Skin of body (tissue), 2 donors: ENCODE measurements around the gene ZNF90. TPM values are rescaled to one million over a fixed set of nuclear protein-coding genes. Genes with fewer than 3 reads are reported as not detected.
"Not testable (repeated sequence)": the region's sequence is repeated elsewhere in the genome, so short reads cannot be mapped to it uniquely, and the experiment has no call there.

ENCODE experiments used
- DNase-seq: peaks from one replicate; lab custom pipeline; 2025; lab: John Stamatoyannopoulos, UW
- total RNA-seq: library from RNA; depleted of rRNA; stranded (reverse); fragments of >200 nt; gene quantifications from one replicate; pipeline ENCODE4 v1.2.3, GENCODE V29; 2014

The ZNF90 gene
- 7.5 TPM for total RNA-seq

DNA sequence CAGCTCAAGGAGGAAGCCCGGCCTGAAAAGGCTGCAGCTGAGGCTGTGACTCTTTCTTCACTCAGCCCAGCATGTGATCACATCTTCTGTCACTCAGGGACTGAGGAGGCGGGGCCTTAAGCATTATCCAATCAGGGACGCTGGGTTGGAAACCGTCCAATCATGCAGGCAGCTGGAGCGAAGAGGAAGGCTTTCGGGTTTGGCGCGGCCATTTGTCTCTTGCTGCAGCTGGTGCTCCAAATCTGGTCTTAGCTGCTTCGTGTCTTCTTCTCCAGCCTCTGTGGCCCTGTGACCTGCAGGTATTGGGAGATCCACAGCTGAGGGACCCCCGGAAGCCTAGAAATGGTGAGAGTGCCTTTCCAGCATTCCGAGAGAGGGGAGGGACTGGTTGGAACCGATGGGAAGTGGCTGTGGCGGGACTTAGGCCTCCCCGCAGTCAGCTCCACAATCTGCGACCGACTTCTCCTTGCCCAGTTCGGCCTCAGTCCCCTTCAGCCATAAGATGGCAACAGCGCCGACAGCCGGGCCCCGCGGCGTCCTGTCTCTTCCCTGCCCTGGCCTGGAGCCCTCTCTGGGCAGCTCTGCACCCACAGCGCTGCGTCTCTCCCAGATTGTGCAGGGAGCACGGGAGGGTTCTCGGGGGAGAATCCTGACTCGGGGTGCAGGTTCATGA is at the start of gene ZNF90:
TSS of gene ZNF90 (plus strand) at position 210 of the 673 bp plus-strand sequence. CDS start at position 343, 133 bp downstream.
- DNase-seq: peak; percentile 96

GRCh38 chr19:20028611-20029010 is 49.2 kb upstream of the ZNF90 start:
- no peak for DNase-seq

- no peak for DNase-seq
Measured at GRCh38 chr19:20035935-20036334, 41.9 kb upstream of the ZNF90 start.

GRCh38 chr19:20038358-20039202 is 39.2 kb upstream of the ZNF90 start:
- peak; percentile 3 for DNase-seq

DNA sequence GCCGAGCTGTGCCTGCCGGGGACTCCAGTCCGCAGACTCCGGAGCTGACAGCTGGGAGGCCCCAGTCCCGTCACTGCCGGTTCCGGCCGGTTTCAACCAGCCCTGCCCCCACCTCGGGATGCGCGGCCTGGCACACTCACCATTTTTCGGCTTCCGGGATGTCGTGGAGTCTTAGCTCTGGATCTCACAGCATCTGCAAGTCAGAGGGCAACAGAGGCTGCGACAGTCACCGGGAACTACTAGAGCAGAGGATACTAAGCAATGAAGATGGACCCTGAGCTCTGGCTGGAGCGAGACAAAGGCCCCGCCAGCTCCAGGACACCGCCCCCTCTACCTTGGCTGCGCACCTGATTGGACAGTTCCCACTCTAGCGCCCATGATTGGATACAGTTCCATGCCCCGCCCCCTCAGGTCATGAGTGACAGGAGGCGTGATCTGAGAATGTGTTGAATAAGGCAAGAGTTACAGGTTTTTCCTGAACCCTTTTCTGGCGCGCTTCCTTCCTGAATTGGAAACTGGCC is 38.5 kb upstream of the ZNF90 start, which contains the start of gene ZNF682:
TSS of gene ZNF682 (minus strand) at position 303 of the 521 bp plus-strand sequence. CDS start at position 143, 160 bp downstream.
- peak; percentile 98 for DNase-seq

GRCh38 chr19:20044663-20045062 is 33.1 kb upstream of the ZNF90 start:
- DNase-seq: no peak

DNA sequence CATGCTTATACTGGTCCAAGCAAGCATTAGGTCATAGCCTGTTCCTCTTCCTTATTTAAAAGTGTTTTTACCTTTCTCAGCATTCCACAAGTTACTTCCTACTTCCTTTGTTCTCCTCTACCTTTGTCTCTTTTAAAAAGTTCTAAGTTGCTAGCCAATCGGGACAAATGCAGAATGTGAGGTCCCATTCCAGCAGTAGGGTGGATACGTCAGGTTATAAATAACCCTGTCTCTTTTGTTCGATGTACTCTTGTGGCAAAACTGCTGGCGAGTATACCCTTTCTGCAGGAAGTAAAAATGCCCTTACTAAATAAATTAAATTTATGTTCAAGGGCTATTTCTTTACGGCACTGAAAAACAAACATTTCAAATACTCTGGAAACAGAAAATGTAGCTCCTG is 32.1 kb upstream of the ZNF90 start:
- not testable (repeated sequence) for DNase-seq

DNA sequence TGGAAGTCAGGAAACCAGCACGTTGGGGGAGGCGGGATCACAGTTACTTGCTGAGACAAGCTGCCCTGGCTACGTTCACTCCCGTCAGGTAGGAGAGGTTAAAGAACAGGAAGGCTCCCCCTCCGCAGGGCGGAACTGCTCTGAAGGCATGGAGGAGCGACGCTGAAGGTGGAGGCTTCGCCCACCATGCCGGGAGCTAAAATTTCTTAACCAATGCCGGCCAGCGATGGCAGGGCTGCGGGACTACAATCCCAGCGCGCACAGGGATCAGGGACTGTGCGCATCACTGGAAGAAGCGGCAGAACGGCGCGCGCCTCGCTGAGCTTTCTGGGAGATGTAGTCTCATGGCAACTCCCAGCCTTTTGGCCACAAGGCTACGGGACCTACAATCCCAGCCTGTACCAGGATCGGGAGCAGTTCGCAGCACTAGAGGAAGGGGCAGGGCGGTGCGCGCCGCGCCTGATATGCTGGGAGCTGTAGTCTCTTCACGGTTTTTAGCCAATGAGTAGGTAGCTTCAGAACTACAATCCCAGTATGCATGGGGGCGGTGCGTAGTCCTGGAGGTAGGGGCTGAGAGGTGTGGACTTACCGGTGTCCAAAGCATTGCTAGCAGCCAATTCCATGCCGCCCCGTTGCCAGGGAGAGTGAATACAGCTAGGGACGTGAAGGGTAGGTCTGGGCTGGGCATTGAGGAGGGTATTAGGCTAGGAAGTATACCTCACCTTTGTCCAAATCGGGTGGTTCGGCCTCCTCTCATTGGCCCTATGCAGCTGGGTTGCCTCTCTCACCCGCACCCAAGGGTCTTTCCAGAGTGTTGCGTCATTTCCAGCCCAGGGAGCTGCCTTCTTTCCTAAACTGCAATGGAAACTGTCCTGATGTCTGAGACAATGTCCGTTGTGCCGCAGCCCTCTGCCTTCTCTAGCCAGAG is 25.7 kb upstream of the ZNF90 start:
- peak; percentile 97 for DNase-seq

DNA sequence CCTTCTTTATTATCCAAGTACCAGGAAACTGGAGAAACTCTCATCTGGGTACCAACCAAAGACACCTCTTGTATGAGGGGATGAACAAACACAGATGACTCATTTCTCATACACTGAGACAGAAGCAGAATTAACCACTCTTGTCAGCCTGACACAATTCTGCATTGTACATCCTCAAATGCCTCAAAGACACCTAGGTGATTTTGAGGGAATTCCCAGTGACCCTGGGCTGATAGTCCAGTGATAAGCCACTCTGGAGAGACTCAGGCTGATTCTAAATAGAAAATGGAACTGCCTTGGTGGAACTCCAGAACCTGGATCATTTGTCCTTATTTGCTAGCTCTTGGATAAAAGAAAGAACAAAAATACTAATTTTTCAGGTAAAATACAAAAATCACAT is 19.1 kb upstream of the ZNF90 start:
- not testable (repeated sequence) for DNase-seq

GRCh38 chr19:20060282-20060681 is 17.5 kb upstream of the ZNF90 start:
- no peak for DNase-seq

- no peak for DNase-seq
Measured at GRCh38 chr19:20066861-20067260, 10.9 kb upstream of the ZNF90 start.

- DNase-seq: no peak
Measured at GRCh38 chr19:20067943-20068342, 9.9 kb upstream of the ZNF90 start.

GRCh38 chr19:20068559-20068958 is 9.2 kb upstream of the ZNF90 start:
- not testable (repeated sequence) for DNase-seq

DNA sequence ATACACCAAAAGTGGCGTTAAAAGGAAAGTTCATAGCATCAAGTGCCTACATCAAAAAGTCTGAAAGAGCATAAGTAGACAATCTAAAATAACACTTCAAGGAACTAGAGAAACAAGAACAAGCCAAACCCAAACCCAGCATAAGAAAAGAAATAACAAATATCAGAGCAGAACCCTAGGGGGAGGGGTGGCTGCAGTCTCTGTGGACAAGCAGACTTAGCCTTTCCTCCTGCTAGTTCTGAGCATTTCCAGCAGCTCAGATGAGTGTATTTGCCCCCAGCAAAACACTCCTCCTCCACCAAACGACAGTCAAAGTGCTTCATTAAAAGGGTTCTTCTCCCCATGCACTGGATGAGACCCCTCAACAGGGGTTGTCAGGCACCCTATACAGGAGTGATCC is 7.1 kb upstream of the ZNF90 start:
- no peak for DNase-seq

DNA sequence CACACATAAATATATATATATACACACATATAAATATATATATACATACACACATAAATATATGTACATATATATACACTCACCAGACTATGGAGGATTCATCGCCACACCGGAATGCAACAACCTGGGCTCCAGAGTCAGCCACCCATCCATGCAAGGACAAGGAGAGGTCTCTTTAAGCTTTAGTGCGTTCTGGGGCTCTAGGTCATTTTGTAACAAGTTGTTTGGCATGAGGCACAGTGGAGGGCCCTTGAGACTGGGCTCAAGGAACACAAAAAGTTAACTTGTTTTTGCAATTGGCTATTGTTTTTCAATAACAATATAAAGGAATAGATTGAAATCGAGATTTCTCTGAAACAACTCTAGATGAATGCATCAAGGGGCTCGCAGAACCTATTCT is 4.9 kb upstream of the ZNF90 start:
- DNase-seq: no peak

DNA sequence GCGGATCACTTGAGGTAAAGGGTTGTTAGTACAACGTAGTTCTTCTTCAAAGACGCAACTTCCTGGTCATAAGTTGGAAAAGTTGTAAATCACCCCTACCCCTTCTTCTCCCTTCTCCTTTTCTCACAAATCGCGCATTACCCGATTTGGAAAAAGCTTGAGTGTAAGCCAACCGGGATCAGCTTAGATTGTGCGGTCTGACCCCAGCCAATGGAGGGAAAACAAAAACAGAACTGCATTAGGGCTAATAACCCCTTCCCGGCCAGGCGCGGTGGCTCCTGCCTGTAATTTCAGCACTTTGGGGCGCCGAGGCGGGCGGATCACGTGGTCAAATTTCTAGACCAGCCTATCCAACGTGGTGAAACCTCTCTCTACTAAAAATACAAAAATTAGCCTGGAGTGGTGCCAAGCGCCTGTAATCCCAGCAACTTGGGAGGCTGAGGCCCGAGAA is 806 bp downstream of the ZNF90 start:
- DNase-seq: no peak

DNA sequence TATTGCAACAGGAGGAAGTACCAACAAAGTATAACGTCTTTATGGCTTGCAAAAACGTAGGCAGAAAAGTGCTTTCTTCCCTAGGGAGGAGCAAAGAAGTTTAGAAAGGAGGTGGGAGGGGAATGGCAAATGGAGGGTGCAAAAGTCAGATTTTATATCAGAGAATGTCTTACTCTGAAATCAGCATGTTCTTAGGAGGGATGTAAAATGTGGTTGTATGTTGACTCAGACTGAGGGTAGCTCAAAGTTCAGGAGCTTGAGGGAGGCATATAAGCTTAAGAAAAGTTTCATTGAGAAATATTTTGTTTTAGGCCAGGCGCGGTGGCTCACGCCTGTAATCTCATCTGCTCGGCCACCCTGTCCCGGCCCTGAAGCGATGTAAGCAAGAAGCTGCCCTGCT is 1.7 kb downstream of the ZNF90 start:
- DNase-seq: no peak

- DNase-seq: no peak
Measured at GRCh38 chr19:20080656-20081055, 2.9 kb downstream of the ZNF90 start.

- not testable (repeated sequence) for DNase-seq
Measured at GRCh38 chr19:20082232-20082833, 4.5 kb downstream of the ZNF90 start.

- not testable (repeated sequence) for DNase-seq
Measured at GRCh38 chr19:20082876-20083275, 5.1 kb downstream of the ZNF90 start.

DNA sequence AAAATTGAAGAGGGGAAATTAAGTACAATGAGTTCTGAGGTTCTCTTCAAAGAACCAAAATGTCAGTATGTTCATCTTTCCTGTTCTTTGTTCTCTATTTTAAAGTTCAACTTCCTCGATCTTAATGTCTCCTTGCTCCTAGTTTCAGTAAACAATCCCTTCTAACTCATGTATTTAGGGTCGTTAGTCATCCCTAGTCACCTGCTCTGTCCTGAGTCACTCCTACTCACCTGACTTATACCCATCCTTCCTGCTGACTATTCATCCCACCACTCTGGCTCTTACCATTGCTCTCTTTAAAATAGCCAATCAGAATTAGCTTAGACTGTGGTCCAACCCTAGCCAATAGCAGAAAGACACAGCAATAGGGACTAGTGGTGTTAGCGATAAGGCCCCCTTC is 24.3 kb downstream of the ZNF90 start:
- DNase-seq: no peak
